ENCODE results near the gene EEFSEC. TPM values are rescaled to one million over a fixed set of nuclear protein-coding genes. Genes with fewer than 3 reads are reported as not detected.

Gene EEFSEC
- total RNA-seq, 1 experiment from 2014 or later: 37.7 TPM

- Mint-ChIP-seq H3K36me3 (ENCODE audit: insufficient read depth, unreplicated experiment) (no peaks in the 10 kb centered on the region), H3K27ac (ENCODE audit: unreplicated experiment) (no peak overlapping the region), H3K4me1 (ENCODE audit: low read depth, unreplicated experiment) (peaks cover 8% of the 10 kb centered on the region), H3K27me3 (ENCODE audit: unreplicated experiment) (no peaks in the 10 kb centered on the region), H3K4me3 (ENCODE audit: low read depth, unreplicated experiment) (no peak overlapping the region), H3K9me3 (ENCODE audit: low read depth, unreplicated experiment) (no peaks in the 10 kb centered on the region)
- DNase-seq: no peak
- intact Hi-C loops (cut with micrococcal nuclease; ENCODE audit: unreplicated experiment): loop anchor here (10.0 kb wide), 1 partner anchor 283 kb away; no protein-coding TSS in a partner anchor
- TF ChIP-seq CTCF (IDR thresholded peaks at IDR 0.05; ENCODE audit: unreplicated experiment): no peak
- CTCF ChIA-PET: interaction anchor here (0.6 to 1.3 kb wide), 3 partner anchors 11 to 355 kb away, joined by 3 to 13 read pairs (median 7); no protein-coding TSS in a partner anchor
- no TSS peak for BruUV-seq (replicated peaks)
Observed at GRCh38 chr3:128301186-128302023, 148.1 kb downstream of the EEFSEC start.

- TF ChIP-seq CTCF (IDR thresholded peaks at IDR 0.05; ENCODE audit: unreplicated experiment): no peak
- no peaks in the 10 kb centered on the region for H3K4me1 Mint-ChIP-seq (ENCODE audit: low read depth, unreplicated experiment)
- H3K27ac Mint-ChIP-seq (ENCODE audit: unreplicated experiment): no peak overlapping the region
- CTCF ChIA-PET: interaction anchor here (1.0 to 1.6 kb wide), 3 partner anchors 9 to 278 kb away, joined by 3 to 8 read pairs (median 3); no protein-coding TSS in a partner anchor
- no TSS peak for BruUV-seq (replicated peaks)
- DNase-seq: no peak
- H3K36me3 Mint-ChIP-seq (ENCODE audit: insufficient read depth, unreplicated experiment): peaks cover 4% of the 10 kb centered on the region
- no peaks in the 10 kb centered on the region for H3K9me3 Mint-ChIP-seq (ENCODE audit: low read depth, unreplicated experiment)
- intact Hi-C loops (cut with micrococcal nuclease; ENCODE audit: unreplicated experiment): loop anchor here (10.0 kb wide), 1 partner anchor 278 kb away; no protein-coding TSS in a partner anchor
- H3K27me3 Mint-ChIP-seq (ENCODE audit: unreplicated experiment): no peaks in the 10 kb centered on the region
- H3K4me3 Mint-ChIP-seq (ENCODE audit: low read depth, unreplicated experiment): no peak overlapping the region
Observed at GRCh38 chr3:128306481-128306880, 153.2 kb downstream of the EEFSEC start.

GRCh38 chr3:128307029-128307633 is 153.8 kb downstream of the EEFSEC start:
- Mint-ChIP-seq H3K4me1 (ENCODE audit: low read depth, unreplicated experiment) (no peaks in the 10 kb centered on the region), H3K27ac (ENCODE audit: unreplicated experiment) (no peak overlapping the region), H3K9me3 (ENCODE audit: low read depth, unreplicated experiment) (no peaks in the 10 kb centered on the region), H3K36me3 (ENCODE audit: insufficient read depth, unreplicated experiment) (peaks cover 4% of the 10 kb centered on the region), H3K4me3 (ENCODE audit: low read depth, unreplicated experiment) (no peak overlapping the region), H3K27me3 (ENCODE audit: unreplicated experiment) (no peaks in the 10 kb centered on the region)
- CTCF ChIA-PET: interaction anchor here (1.0 to 1.6 kb wide), 3 partner anchors 10 to 277 kb away, joined by 3 to 8 read pairs (median 3); no protein-coding TSS in a partner anchor
- no peak for TF ChIP-seq CTCF (IDR thresholded peaks at IDR 0.05; ENCODE audit: unreplicated experiment)
- DNase-seq: no peak
- no TSS peak for BruUV-seq (replicated peaks)
- intact Hi-C loops (cut with micrococcal nuclease; ENCODE audit: unreplicated experiment): loop anchor here (10.0 kb wide), 1 partner anchor 278 kb away; no protein-coding TSS in a partner anchor

GRCh38 chr3:128307781-128308469 is 154.6 kb downstream of the EEFSEC start:
- DNase-seq: no peak
- no peaks in the 10 kb centered on the region for H3K9me3 Mint-ChIP-seq (ENCODE audit: low read depth, unreplicated experiment)
- peaks cover 4% of the 10 kb centered on the region for H3K36me3 Mint-ChIP-seq (ENCODE audit: insufficient read depth, unreplicated experiment)
- no peak overlapping the region for H3K4me3 Mint-ChIP-seq (ENCODE audit: low read depth, unreplicated experiment)
- TF ChIP-seq CTCF (IDR thresholded peaks at IDR 0.05; ENCODE audit: unreplicated experiment): no peak
- BruUV-seq (replicated peaks): no TSS peak
- no peaks in the 10 kb centered on the region for H3K4me1 Mint-ChIP-seq (ENCODE audit: low read depth, unreplicated experiment)
- CTCF ChIA-PET: interaction anchor here (0.6 to 1.2 kb wide), 2 partner anchors 11 to 53 kb away, joined by 3 to 4 read pairs; no protein-coding TSS in a partner anchor
- intact Hi-C loops (cut with micrococcal nuclease; ENCODE audit: unreplicated experiment): loop anchor here (10.0 kb wide), 1 partner anchor 277 kb away; no protein-coding TSS in a partner anchor
- no peaks in the 10 kb centered on the region for H3K27me3 Mint-ChIP-seq (ENCODE audit: unreplicated experiment)
- H3K27ac Mint-ChIP-seq (ENCODE audit: unreplicated experiment): no peak overlapping the region

All from Calu3 (cell line).